ENCODE measurements around the gene IGFALS. TPM values are rescaled to one million over a fixed set of nuclear protein-coding genes. Genes with fewer than 3 reads are reported as not detected.

The IGFALS gene
- polyA plus RNA-seq, 1 donor from 2014 or later: 1.2 TPM

DNA sequence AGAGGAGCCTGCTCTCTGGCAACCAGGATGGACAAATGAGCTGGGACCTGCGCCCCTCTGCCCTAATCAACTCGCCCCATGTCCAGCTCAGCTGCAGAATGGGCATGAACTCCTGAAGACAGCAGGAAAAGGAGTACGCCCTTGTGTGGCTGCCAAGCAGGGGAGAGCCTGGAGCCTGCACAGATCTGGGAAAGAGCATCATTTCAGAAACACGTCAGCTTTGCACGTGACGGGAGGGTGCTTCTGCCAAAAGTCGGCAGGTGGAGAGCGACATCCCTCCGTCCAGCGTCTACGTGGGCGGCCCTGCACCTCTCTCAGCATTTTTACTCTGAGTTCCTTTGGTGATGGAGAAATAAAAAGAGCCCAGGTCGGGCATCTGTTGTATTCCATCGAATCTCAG lies 40.7 kb downstream of the IGFALS start:
- Histone ChIP-seq H3K27ac (ENCODE audit: low read length) (no peak overlapping the region), H3K4me3 (ENCODE audit: low read length) (no peak overlapping the region), H3K27me3 (ENCODE audit: insufficient read depth, low read depth, low read length) (no peaks in the 10 kb centered on the region), H2AFZ (ENCODE audit: low read depth, low read length) (no peak overlapping the region), H3F3A (ENCODE audit: insufficient read depth, low read length, poor library complexity, severe bottlenecking) (no peaks in the 10 kb centered on the region), H3K9me3 (ENCODE audit: low read length) (no peaks in the 10 kb centered on the region), H3K4me2 (ENCODE audit: low read length) (no peak overlapping the region), H4K20me1 (ENCODE audit: insufficient read depth) (no peaks in the 10 kb centered on the region), H3K9ac (ENCODE audit: low read length) (no peak overlapping the region), H3K79me2 (replicated peaks; ENCODE audit: insufficient read depth, low read length) (no peaks in the 10 kb centered on the region), H3K36me3 (ENCODE audit: insufficient read depth, low read length) (peaks cover 7% of the 10 kb centered on the region), H3K9me2 (ENCODE audit: insufficient read depth, low read length) (no peaks in the 10 kb centered on the region)
- TF ChIP-seq, protein P1, sequence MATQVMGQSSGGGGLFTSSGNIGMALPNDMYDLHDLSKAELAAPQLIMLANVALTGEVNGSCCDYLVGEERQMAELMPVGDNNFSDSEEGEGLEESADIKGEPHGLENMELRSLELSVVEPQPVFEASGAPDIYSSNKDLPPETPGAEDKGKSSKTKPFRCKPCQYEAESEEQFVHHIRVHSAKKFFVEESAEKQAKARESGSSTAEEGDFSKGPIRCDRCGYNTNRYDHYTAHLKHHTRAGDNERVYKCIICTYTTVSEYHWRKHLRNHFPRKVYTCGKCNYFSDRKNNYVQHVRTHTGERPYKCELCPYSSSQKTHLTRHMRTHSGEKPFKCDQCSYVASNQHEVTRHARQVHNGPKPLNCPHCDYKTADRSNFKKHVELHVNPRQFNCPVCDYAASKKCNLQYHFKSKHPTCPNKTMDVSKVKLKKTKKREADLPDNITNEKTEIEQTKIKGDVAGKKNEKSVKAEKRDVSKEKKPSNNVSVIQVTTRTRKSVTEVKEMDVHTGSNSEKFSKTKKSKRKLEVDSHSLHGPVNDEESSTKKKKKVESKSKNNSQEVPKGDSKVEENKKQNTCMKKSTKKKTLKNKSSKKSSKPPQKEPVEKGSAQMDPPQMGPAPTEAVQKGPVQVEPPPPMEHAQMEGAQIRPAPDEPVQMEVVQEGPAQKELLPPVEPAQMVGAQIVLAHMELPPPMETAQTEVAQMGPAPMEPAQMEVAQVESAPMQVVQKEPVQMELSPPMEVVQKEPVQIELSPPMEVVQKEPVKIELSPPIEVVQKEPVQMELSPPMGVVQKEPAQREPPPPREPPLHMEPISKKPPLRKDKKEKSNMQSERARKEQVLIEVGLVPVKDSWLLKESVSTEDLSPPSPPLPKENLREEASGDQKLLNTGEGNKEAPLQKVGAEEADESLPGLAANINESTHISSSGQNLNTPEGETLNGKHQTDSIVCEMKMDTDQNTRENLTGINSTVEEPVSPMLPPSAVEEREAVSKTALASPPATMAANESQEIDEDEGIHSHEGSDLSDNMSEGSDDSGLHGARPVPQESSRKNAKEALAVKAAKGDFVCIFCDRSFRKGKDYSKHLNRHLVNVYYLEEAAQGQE (IDR thresholded peaks at IDR 0.05; ENCODE audit: borderline replicate concordance): no peak
- TF ChIP-seq RAD21 (conservative IDR thresholded peaks at IDR 0.05) (no peak), EZH2 (IDR thresholded peaks at IDR 0.05; ENCODE audit: borderline replicate concordance, insufficient read depth, low read length, poor library complexity, severe bottlenecking) (no peak), POLR2AphosphoS5 (IDR thresholded peaks at IDR 0.05) (no peak), SMC3 (conservative IDR thresholded peaks at IDR 0.05; ENCODE audit: poor library complexity) (no peak), EP300 (conservative IDR thresholded peaks at IDR 0.05; ENCODE audit: poor library complexity, severe bottlenecking) (no peak), MXI1 (conservative IDR thresholded peaks at IDR 0.05; ENCODE audit: poor library complexity, severe bottlenecking) (no peak), TAF1 (IDR thresholded peaks at IDR 0.05; ENCODE audit: low read depth) (no peak)
- TF ChIP-seq, protein P2, sequence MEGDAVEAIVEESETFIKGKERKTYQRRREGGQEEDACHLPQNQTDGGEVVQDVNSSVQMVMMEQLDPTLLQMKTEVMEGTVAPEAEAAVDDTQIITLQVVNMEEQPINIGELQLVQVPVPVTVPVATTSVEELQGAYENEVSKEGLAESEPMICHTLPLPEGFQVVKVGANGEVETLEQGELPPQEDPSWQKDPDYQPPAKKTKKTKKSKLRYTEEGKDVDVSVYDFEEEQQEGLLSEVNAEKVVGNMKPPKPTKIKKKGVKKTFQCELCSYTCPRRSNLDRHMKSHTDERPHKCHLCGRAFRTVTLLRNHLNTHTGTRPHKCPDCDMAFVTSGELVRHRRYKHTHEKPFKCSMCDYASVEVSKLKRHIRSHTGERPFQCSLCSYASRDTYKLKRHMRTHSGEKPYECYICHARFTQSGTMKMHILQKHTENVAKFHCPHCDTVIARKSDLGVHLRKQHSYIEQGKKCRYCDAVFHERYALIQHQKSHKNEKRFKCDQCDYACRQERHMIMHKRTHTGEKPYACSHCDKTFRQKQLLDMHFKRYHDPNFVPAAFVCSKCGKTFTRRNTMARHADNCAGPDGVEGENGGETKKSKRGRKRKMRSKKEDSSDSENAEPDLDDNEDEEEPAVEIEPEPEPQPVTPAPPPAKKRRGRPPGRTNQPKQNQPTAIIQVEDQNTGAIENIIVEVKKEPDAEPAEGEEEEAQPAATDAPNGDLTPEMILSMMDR (IDR thresholded peaks at IDR 0.05; ENCODE audit: poor library complexity, severe bottlenecking): no peak

DNA sequence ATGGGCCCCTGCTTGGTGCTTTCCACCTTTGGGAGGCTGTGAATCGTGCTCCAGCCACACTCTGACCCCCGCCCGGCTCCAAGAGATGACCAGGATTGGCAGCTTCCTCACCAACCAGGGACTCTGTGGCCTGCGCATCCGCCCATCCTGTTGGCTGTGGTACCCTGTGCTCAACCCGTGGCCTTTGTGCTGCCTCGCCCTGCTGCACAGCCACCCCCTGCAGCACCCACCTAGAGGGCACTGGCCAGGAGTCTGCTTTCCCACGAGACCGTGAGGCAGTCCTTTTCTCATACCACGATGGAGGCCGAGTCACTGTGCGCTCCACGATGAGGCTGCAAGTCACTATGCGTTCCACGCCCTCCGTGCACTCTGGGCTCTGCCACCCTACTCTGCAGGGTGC lies 41.6 kb downstream of the IGFALS start:
- no peak overlapping the region for H3K4me3 ChIP-seq (ENCODE audit: low read length)
- H3F3A ChIP-seq (ENCODE audit: insufficient read depth, low read length, poor library complexity, severe bottlenecking): no peaks in the 10 kb centered on the region
- H3K27me3 ChIP-seq (ENCODE audit: insufficient read depth, low read depth, low read length): no peaks in the 10 kb centered on the region
- H3K27ac ChIP-seq (ENCODE audit: low read length): no peak overlapping the region
- no peaks in the 10 kb centered on the region for H3K79me2 ChIP-seq (replicated peaks; ENCODE audit: insufficient read depth, low read length)
- no peak overlapping the region for H3K9ac ChIP-seq (ENCODE audit: low read length)
- H3K9me3 ChIP-seq (ENCODE audit: low read length): no peaks in the 10 kb centered on the region
- no peaks in the 10 kb centered on the region for H3K9me2 ChIP-seq (ENCODE audit: insufficient read depth, low read length)
- H3K36me3 ChIP-seq (ENCODE audit: insufficient read depth, low read length): peaks cover 7% of the 10 kb centered on the region
- no peak for TF ChIP-seq TAF1 (IDR thresholded peaks at IDR 0.05; ENCODE audit: low read depth)
- no peak for TF ChIP-seq SMC3 (conservative IDR thresholded peaks at IDR 0.05; ENCODE audit: poor library complexity)
- TF ChIP-seq, protein P2 (IDR thresholded peaks at IDR 0.05; ENCODE audit: poor library complexity, severe bottlenecking): no peak
- TF ChIP-seq EP300 (conservative IDR thresholded peaks at IDR 0.05; ENCODE audit: poor library complexity, severe bottlenecking): no peak
- TF ChIP-seq, protein P1 (IDR thresholded peaks at IDR 0.05; ENCODE audit: borderline replicate concordance): no peak
- no peak for TF ChIP-seq EZH2 (IDR thresholded peaks at IDR 0.05; ENCODE audit: borderline replicate concordance, insufficient read depth, low read length, poor library complexity, severe bottlenecking)
- TF ChIP-seq MXI1 (conservative IDR thresholded peaks at IDR 0.05; ENCODE audit: poor library complexity, severe bottlenecking): no peak
- no peak for TF ChIP-seq POLR2AphosphoS5 (IDR thresholded peaks at IDR 0.05)
- TF ChIP-seq RAD21 (conservative IDR thresholded peaks at IDR 0.05): no peak
- H3K4me2 ChIP-seq (ENCODE audit: low read length): no peak overlapping the region
- H4K20me1 ChIP-seq (ENCODE audit: insufficient read depth): no peaks in the 10 kb centered on the region
- H2AFZ ChIP-seq (ENCODE audit: low read depth, low read length): no peak overlapping the region

All from neural cell (in vitro differentiated cells).